Measurements from ENCODE around the gene OXNAD1.

DNA sequence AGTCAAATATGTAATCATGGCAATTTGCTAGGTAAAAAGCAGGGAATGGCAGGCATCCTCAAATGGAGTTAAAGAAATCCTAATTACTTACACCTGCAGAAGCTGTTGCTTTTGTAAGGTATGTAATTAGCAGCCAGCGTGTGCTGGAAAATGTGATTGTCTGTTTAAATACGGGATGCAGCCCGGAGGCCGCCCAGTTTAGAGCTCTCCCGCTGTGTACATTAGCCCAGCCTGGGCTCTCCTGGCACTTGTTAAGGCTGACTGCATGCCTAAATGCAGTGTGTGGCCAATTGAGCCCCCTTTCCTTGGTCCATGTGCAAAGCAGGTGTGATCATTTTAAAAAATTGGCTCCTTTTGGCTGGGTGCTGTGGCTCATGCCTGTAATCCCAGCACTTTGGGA, 9.3 kb upstream of the OXNAD1 start:
- TF ChIP-seq, protein P1, sequence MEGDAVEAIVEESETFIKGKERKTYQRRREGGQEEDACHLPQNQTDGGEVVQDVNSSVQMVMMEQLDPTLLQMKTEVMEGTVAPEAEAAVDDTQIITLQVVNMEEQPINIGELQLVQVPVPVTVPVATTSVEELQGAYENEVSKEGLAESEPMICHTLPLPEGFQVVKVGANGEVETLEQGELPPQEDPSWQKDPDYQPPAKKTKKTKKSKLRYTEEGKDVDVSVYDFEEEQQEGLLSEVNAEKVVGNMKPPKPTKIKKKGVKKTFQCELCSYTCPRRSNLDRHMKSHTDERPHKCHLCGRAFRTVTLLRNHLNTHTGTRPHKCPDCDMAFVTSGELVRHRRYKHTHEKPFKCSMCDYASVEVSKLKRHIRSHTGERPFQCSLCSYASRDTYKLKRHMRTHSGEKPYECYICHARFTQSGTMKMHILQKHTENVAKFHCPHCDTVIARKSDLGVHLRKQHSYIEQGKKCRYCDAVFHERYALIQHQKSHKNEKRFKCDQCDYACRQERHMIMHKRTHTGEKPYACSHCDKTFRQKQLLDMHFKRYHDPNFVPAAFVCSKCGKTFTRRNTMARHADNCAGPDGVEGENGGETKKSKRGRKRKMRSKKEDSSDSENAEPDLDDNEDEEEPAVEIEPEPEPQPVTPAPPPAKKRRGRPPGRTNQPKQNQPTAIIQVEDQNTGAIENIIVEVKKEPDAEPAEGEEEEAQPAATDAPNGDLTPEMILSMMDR (IDR thresholded peaks at IDR 0.05) = no peak
- no peak for TF ChIP-seq POLR2A (IDR thresholded peaks at IDR 0.05)

All from esophagus squamous epithelium (tissue), 4 donors.